DMS53 treated with DMSO at 0.1 percent for 48 hours (cell line): Measurements from ENCODE around the gene FZD10.

Experiments used
- DNase-seq: peaks from one replicate; lab custom pipeline; 2025; ENCODE audit not compliant: unreplicated experiment; lab: John Stamatoyannopoulos, UW

Gene FZD10

GRCh38 chr12:130153803-130154202 lies 8.5 kb upstream of the FZD10 start:
- DNase-seq, result no peak

GRCh38 chr12:130154276-130155070 lies 7.8 kb upstream of the FZD10 start:
- DNase-seq, result no peak

GRCh38 chr12:130155416-130156073 lies 6.7 kb upstream of the FZD10 start:
- DNase-seq, result no peak

GRCh38 chr12:130156652-130157275 lies 5.5 kb upstream of the FZD10 start:
- no peak for DNase-seq

- no peak for DNase-seq
These were observed 4.1 kb upstream of the FZD10 start for GRCh38 chr12:130157998-130158753.

- no peak for DNase-seq
These were observed 3.6 kb upstream of the FZD10 start for GRCh38 chr12:130158754-130159059.

- no peak for DNase-seq
These were observed 2.0 kb upstream of the FZD10 start for GRCh38 chr12:130160306-130160705.

- DNase-seq, result no peak
These were observed 1.5 kb upstream of the FZD10 start for GRCh38 chr12:130160711-130161231.

GRCh38 chr12:130161261-130162243 lies 712 bp upstream of the FZD10 start:
- DNase-seq, result no peak

- no peak for DNase-seq
These were observed 639 bp downstream of the FZD10 start for GRCh38 chr12:130162745-130163460.

- DNase-seq, result no peak
These were observed 1.4 kb downstream of the FZD10 start for GRCh38 chr12:130163461-130164215.

- DNase-seq, result no peak
These were observed 1.9 kb downstream of the FZD10 start for GRCh38 chr12:130164216-130164542.

- DNase-seq, result no peak
These were observed 2.7 kb downstream of the FZD10 start for GRCh38 chr12:130164936-130165335.

- DNase-seq, result no peak
These were observed 4.0 kb downstream of the FZD10 start for GRCh38 chr12:130166306-130166705.

GRCh38 chr12:130167537-130167936 lies 5.3 kb downstream of the FZD10 start:
- DNase-seq, result no peak

GRCh38 chr12:130169256-130169655 lies 7.0 kb downstream of the FZD10 start:
- no peak for DNase-seq

- no peak for DNase-seq
These were observed 7.7 kb downstream of the FZD10 start for GRCh38 chr12:130169924-130170323.

GRCh38 chr12:130170611-130171010 lies 8.3 kb downstream of the FZD10 start:
- no peak for DNase-seq
